H1 (cell line): Measurements from ENCODE around the gene MBLAC1. TPM values are rescaled to one million over a fixed set of nuclear protein-coding genes. Genes with fewer than 3 reads are reported as not detected.

Experiments
- CHD1 ChIP-seq: IDR thresholded peaks from 2 replicates; pipeline ENCODE4 v1.6.1; 2012; ENCODE audit warnings: low read depth, low read length, improper control_type of control experiment
- JUN ChIP-seq: IDR thresholded peaks from 2 replicates; pipeline ENCODE4 v1.6.1; 2011; ENCODE audit warnings: low read depth, mild to moderate bottlenecking, improper control_type of control experiment, low read length
- RAD21 ChIP-seq, 2 experiments: IDR thresholded peaks in 1 of 2; conservative IDR thresholded peaks in 1 of 2; 2 replicates each; pipeline ENCODE4 v1.6.1; 2011; ENCODE audit warnings: low read depth in 2 of 2, low read length in 2 of 2, improper control_type of control experiment in 1 of 2, inconsistent platforms in 1 of 2, mild to moderate bottlenecking in 1 of 2, moderate library complexity in 1 of 2
- SIN3A ChIP-seq, 2 experiments: IDR thresholded peaks in 1 of 2; conservative IDR thresholded peaks in 1 of 2; 2 replicates each; pipeline ENCODE4 v1.6.1; 2011 to 2012; ENCODE audit warnings: low read length in 2 of 2, improper control_type of control experiment in 1 of 2, low read depth in 1 of 2, mild to moderate bottlenecking in 1 of 2
- SIRT6 ChIP-seq: IDR thresholded peaks from one replicate; pipeline ENCODE4 v1.7.1; 2012; ENCODE audit warnings: low read length, inconsistent platforms
- TEAD4 ChIP-seq: IDR thresholded peaks from 2 replicates; pipeline ENCODE4 v1.6.1; 2012; ENCODE audit warnings: low read depth, low read length, inconsistent platforms, mixed read lengths
- polyA plus RNA-seq, 7 experiments: library from polyadenylated mRNA; depleted of rRNA in 3 of 7; stranded (reverse) in 5 of 7; unstranded in 2 of 7; fragments of >200 nt in 5 of 7; fragments of 200-250 nt in 2 of 7; gene quantifications; 1 replicate in 5 of 7; 2 replicates in 1 of 7; 4 replicates in 1 of 7; pipeline versions ENCODE4 v1.2.1 to v1.2.3, GENCODE V29; 2011 to 2013; ENCODE audit warnings: missing spikeins in 2 of 7, mixed read lengths in 2 of 7
- total RNA-seq: library from RNA; stranded (reverse); fragmentation: NEBNext Ultra II Directional; extraction: Animal tissue kit (Norgen Biotek cat#: 25700); gene quantifications from 2 replicates; pipeline ENCODE4 v1.2.1, GENCODE V29; 2021

MBLAC1 gene
- total and polyA plus RNA-seq, 2 of the 8 experiments (the other 6 are each of a cell fraction or from before 2014, with no cell fraction given): 1.00 to 1.7 TPM

DNA sequence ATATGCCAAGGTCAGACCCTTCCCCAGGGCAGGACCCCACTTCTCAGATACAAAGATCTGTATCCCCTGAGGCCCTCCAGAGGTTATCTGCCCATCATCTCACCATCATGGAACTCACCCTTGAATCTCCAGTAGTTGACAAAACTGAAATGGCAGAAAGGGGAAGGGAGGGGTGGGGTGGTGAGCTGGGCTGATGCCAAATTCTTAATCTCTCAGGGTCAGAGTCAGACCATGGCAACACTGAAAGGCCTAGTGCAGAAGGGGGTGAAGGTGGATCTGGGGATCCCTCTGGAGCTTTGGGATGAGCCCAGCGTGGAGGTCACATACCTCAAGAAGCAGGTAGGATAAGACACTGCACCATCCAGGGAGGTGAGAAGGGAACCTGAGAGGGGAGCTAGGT lies 4.2 kb upstream of the MBLAC1 start (continued):
- no peak for TF ChIP-seq CHD1
- no peak for TF ChIP-seq SIN3A (conservative IDR thresholded peaks at IDR 0.05 in 1 of 2, IDR thresholded peaks at IDR 0.05 in 1 of 2; ENCODE audit: low read depth in 1 of 2, low read length in 2 of 2)
- TF ChIP-seq TEAD4: no peak
- TF ChIP-seq SIRT6: no peak
- TF ChIP-seq RAD21 (IDR thresholded peaks at IDR 0.05 in 1 of 2, conservative IDR thresholded peaks at IDR 0.05 in 1 of 2; ENCODE audit: low read depth in 2 of 2, low read length in 2 of 2): no peak
- TF ChIP-seq JUN: no peak
- TF ChIP-seq, all 59 proteins: peak for 0
